NCI-H82 treated with DMSO at 0.1 percent for 48 hours (cell line): ENCODE results near the gene TTC23L.
"Not testable (repeated sequence)": the region's sequence is repeated elsewhere in the genome, so short reads cannot be mapped to it uniquely, and the experiment has no call there.

ENCODE experiments used
- DNase-seq: peaks from one replicate; lab custom pipeline; 2025; ENCODE audit not compliant: unreplicated experiment; lab: John Stamatoyannopoulos, UW

TTC23L gene

GRCh38 chr5:34916518-34916917 lies 77.6 kb downstream of the TTC23L start:
- DNase-seq = no peak

- DNase-seq = no peak
Measured at GRCh38 chr5:34918025-34918424, 79.1 kb downstream of the TTC23L start.

GRCh38 chr5:34919077-34919476 lies 80.1 kb downstream of the TTC23L start:
- no peak for DNase-seq

GRCh38 chr5:34923256-34923655 lies 84.3 kb downstream of the TTC23L start:
- not testable (repeated sequence) for DNase-seq

- no peak for DNase-seq
Measured at GRCh38 chr5:34923694-34924461, 84.9 kb downstream of the TTC23L start.

- no peak for DNase-seq
Measured at GRCh38 chr5:34924462-34924765, 85.5 kb downstream of the TTC23L start.

GRCh38 chr5:34926318-34926888 lies 87.4 kb downstream of the TTC23L start:
- DNase-seq = no peak

- no peak for DNase-seq
Measured at GRCh38 chr5:34927785-34928184, 88.8 kb downstream of the TTC23L start.

GRCh38 chr5:34928267-34928666 lies 89.3 kb downstream of the TTC23L start:
- no peak for DNase-seq

GRCh38 chr5:34929134-34929719 lies 90.3 kb downstream of the TTC23L start, which contains the start of gene DNAJC21:
Gene DNAJC21, plus strand, starts transcription at chr5:34929559. Its CDS starts 261 bp downstream, at chr5:34929820.
- peak; percentile 89 for DNase-seq

GRCh38 chr5:34929720-34930461 lies 90.9 kb downstream of the TTC23L start:
- DNase-seq = peak; percentile 15

GRCh38 chr5:34930462-34930844 lies 91.5 kb downstream of the TTC23L start:
- no peak for DNase-seq

- DNase-seq = no peak
Measured at GRCh38 chr5:34930870-34931269, 91.9 kb downstream of the TTC23L start.

GRCh38 chr5:34932947-34933346 lies 94.0 kb downstream of the TTC23L start:
- no peak for DNase-seq

GRCh38 chr5:34941936-34942335 lies 103.0 kb downstream of the TTC23L start:
- no peak for DNase-seq

GRCh38 chr5:34944044-34944443 lies 105.1 kb downstream of the TTC23L start:
- no peak for DNase-seq

- DNase-seq = no peak
Measured at GRCh38 chr5:34944460-34945047, 105.6 kb downstream of the TTC23L start.
